ENCODE data around the gene HERC6.
A peak's percentile ranks its signal among the peaks of the same experiment; 100 is the strongest.
"Not testable (repeated sequence)": the region's sequence is repeated elsewhere in the genome, so short reads cannot be mapped to it uniquely, and the experiment has no call there.

The HERC6 gene

DNA sequence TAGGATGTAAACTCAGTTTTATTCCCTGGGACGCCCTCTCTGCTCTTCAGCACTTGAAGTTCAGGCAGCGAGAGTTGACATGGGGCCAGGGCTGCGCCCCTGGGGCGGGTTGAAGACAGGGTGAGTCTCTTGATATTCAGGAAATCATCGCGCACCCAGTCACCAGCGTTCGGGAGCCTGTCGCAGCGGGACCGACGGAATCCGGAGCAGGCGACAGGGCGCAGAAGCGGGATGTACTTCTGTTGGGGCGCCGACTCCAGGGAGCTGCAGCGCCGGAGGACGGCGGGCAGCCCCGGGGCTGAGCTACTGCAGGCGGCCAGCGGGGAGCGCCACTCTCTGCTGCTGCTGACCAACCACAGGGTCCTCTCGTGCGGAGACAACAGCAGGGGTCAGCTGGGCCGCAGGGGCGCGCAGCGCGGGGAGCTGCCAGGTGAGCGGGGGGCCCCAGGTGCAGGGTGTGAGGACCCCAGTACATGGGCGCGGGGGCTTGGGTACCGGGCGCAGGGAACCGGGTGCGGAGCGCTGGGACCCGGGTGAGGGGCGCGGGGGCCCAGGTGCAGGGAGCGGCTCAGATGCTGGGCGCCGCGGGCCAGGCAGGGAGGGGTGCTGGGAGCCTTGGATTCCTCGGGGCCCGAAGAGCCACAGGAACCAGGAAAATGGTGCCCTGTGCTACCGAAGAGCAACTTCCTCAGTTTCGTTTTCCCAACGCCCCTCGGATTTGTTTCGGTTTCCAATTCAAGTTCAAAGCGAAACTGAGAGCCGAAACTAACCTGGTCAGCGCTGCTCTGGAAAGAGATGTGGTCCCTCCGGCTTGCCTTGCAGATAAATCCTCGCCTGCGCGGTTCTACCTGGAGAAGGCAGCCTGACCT lies at the start of gene HERC6:
Gene HERC6 (plus strand): TSS at position 162 of the 869 bp plus-strand sequence. CDS start 70 bp downstream, at position 232.
- peak; percentile 76 for DNase-seq (ENCODE audit: low spot score)

DNA sequence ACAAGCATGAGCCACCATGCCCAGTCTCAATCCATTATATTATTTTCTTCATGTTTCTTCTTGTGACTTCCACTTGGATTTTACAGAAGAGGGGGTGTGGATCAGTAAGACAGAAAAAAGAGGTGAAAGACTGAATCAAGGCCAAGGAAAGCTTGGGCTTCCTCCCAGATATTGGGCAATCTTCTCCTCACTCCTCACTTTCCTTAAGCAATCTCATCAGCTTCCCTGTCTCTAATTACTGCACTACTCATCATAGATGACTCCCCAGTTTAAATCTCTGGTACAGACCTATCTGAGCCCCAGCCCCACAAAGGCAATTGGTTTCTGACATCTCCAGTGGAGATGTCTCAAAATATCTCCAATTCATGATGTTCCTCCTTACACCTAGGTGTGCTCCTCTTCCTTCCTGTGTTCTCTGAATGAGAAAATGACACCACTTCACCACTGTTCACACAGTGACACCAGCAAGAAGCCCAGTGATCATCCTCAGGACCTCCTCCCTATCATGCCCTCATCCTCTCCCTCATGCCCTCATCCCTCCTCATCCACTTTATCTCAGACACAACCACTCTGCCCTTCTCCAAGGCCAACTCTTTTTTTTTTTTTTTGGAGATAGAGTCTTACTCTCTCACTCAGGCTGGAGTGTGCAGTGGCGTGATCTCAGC lies 44.8 kb upstream of the HERC6 start:
- DNase-seq (ENCODE audit: low spot score) = no peak

DNA sequence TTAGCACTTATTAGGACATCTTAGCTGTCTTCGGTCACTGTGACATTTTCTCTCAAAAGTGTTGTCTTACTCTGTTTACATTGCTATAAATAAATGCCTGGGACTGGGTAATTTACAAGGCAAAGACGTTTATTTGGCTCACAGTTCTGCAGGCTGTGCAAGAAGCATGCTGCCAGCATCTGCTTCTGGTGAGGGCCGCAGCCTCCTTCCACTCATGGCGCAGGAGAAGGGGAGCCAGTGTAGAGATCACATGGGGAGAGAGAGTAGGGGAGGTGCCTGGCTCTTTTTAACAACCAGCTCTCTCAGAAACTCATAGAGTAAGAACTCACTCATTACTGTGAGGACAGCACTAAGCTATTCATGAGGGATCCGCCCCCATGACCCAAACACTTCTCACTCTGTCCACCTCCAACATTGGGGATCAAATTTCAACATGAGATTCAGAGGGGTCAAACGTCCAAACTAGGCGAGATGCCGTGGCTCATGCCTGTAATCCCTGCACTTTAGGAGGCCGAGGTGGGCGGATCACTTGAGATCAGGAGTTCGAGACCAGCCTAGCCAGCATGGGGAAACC lies 43.5 kb upstream of the HERC6 start:
- DNase-seq (ENCODE audit: low spot score) = no peak

DNA sequence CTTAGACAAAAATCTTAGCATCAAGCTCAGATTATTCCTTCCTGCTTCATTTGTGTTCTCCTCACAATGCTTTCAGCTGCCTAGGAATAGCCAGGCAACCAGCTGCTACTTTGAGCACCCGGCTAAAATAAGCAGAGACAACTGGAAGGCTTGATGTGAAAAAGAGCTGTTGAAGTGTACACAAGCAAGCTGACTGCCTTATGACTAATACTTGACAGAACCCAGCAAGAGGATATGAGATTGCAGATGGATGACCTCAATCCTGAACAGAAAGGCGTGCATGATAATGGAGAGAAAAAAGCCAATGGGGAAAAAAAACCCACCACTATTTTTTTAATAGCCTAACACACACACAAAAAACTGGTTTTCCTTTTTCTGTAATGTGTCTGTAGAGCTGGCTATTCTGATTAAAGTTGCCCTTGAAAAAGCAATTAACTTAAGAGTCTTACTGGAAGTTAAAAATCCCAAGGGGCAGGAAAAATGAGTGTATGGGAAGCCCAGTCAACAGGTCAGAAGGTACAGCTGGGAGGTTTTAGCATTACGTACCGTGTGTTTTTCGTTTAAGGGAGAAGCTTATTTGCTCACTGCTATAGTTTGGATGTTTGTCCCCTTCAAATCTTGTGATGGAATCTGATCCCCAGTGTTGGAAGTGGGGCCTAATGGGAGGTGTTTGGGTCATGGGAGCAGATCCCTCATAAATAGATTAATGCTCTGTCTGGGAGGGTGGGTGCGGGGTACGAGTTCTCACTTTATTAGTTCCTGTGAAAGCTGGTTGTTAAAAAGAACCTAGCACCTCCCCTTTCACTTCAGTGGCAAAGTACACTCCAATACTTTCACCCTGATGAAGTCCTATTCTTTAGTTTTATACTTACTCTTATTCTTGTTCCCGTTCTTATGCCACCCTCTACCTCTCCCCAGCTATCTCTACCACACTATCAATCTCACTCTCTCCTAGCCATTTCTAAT lies 37.1 kb upstream of the HERC6 start:
- DNase-seq (ENCODE audit: low spot score) = peak; percentile 83

DNA sequence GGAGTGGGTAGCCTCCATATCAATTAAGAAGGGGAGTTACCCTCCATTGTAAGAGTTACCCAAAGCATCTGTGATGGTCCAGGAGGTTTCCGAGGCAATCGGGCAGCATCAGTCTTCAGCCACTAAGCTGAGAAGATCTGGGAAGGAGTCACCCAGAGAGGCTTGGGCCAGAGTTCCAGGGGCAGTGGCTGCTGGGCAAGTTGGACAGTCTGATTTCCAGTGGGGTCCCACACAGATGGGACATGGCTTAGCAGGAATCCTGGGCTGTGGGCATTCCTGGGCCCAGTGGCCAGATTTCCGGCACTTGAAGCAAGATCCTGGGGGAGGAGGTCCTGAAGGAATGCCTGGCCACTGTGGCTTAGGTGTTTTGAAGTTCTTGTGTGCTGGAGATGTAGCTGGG lies 31.8 kb upstream of the HERC6 start:
- not testable (repeated sequence) for DNase-seq (ENCODE audit: low spot score)

DNA sequence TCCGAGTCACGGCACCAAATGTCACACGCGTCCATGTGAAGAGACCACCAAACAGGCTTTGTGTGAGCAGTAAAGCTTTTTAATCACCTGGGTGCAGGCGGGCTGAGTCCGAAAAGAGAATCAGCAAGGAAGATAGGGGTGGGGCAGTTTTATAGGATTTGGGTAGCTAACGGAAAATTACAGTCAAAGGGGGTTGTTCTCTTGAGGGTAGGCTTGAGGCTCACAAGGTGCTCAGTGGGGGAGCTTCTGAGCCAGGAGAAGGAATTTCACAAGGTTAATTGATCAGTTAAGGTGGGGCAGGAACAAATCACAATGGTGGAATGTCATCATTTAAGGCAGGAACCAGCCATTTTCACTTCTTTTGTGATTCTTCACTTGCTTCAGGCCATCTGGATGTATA lies 29.9 kb upstream of the HERC6 start:
- not testable (repeated sequence) for DNase-seq (ENCODE audit: low spot score)

DNA sequence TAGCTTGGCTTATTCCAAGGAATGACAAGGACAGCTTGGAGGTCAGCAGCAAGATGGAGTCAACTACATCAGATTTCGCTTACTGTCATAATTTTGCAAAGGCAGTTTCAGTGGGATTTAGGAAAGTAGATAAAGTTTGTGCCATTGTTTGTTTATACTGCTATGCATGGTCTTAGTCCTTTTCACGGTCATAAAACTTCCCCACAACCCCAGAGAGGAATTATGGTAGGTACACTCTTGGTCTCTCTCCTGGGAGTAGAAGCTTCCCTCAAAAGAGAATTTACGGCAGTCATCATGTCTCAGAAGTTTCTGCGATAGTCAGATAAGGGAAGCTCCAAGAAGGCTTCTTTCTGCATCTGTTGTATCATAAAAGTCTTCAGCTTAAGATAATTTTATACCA lies 27.9 kb upstream of the HERC6 start:
- no peak for DNase-seq (ENCODE audit: low spot score)

DNA sequence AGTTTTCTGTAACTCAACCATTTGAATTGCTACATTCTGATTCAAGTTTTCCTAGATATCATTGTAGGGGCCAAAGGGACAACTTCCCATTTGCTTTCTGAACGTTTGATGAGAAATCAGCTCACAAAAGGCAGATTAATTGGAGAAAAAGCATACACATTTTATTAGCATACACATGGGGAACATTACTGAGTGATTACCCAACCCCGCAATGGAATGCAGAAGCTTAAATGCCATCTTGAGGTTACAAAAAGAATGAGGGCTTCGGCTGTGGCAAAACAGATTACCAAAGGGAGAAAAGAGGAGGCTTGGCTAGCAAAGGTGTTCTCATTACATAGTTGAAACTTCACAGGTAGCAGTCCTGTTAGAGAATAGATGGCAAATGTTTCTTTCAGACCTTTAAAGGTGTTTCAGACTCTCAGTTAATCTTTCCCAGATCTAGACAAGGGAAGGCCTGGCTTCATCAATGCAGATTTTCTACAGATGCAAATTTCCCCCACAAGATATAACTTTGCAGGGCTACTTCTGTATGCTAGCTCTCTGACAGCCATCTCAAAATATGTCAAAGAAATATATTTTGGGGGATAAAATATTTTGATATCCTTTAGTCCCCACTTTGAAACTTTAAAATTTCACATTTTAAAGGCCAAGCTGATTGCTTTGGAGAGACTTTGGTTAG lies 26.5 kb upstream of the HERC6 start:
- peak; percentile 7 for DNase-seq (ENCODE audit: low spot score)

DNA sequence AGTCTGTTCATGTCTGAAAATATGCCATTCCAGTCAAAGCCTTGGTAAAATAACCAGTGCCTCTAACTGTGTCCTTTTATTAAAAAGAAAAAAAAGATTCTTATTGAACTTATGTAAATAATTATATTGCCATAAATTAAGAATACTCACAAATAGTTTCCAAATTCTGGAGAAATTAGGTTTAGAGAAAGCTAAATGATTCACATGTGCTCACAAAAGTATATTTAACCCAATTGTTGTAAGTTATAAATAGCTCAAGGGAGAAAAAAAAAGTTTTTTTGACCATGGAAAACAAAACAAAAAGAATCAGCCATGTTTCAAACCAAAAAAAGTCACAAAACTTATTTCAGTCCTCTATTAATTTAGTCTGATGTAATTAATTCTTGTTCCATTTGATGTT lies 25.3 kb upstream of the HERC6 start:
- DNase-seq (ENCODE audit: low spot score) = no peak

DNA sequence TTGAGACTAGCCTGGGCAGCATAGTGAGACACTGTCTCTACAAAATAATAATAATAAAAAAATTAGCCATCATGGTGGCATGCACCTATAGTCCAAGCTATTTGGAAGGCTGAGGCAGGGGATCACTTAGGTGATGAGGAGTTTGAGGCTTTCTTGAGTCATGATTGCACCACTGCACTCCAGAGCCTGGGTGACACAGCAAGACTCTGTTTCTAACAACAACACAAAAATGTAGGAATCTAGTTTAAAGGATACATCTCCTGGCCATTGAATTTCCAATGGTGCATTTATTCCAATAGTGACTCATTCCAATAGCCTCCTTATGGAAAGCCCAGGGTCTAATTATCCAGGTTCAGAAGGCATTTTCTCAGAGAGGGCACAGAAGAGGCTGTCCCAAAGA lies 21.9 kb upstream of the HERC6 start:
- DNase-seq (ENCODE audit: low spot score) = no peak

DNA sequence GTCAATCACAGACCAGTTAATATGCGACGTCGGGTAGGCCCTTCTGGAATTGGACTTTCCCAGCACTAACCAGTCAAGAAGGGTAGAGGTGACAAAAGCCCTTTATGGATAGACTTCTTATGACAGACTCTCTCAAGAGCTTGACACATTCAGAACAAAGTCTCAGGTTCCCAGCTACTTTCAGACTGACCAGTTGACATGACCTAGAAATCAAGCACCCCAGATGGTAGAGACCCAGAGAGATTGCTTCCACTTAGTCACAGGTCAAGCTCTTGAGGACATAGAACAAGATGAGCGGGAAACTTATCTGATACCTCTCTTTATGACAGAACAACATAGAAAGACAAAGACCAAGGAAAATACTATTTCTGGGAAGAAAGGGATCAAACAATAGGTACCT lies 21.4 kb upstream of the HERC6 start:
- no peak for DNase-seq (ENCODE audit: low spot score)

DNA sequence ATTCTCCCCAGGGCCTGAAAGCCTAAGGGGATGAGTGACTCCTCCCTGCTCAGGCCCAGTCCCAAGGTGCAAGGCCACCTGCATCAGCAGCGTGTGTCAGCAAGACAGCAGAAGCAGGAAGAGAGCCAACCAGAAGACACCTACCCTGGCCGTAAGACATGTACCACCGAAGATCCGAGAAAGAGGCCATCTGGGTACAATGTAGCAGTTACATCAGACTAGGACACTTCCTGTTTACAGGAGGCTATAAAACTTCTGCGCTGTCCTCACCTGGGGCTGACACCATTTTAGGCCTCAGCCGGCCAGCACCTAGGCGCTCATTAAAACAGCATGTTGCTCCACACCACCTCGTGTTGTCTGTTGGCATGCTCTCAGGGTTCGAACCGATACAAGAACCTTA lies 19.1 kb upstream of the HERC6 start:
- DNase-seq (ENCODE audit: low spot score) = no peak

DNA sequence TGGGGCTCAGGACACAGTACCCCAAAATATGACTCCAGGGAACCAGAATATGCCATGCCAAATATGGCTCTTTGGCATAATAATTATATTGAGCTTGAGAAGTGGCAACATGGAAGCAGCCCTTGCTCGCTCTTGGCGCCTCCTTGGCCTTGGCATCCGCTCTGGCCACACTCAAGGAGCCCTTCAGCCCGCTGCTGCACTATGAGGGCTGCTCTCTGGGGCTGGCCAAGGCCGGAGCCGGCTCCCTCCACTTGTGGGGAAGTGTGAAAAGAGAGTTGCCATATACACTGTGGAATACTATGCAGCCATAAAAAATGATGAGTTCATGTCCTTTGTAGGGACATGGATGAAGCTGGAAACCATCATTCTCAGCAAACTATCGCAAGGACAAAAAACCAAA lies 18.4 kb upstream of the HERC6 start:
- DNase-seq (ENCODE audit: low spot score) = no peak

DNA sequence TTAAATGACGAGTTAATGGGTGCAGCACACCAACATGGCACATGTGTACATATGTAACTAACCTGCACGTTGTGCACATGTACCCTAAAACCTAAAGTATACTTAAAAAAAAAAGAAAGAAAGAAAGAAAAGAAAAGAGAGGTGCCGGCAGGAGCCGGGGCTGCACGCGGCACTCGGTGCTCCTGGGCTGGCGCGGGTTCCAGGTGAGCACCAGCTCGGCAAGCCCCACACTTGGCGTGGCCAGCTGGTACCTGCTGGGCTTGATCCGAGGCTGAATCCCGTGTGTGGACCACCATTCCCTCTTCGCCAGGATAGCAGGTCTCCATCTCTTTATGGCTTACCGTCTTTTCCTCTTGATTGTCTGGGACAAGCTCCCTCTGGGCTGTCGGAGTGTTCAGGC lies 17.9 kb upstream of the HERC6 start:
- DNase-seq (ENCODE audit: low spot score) = no peak

DNA sequence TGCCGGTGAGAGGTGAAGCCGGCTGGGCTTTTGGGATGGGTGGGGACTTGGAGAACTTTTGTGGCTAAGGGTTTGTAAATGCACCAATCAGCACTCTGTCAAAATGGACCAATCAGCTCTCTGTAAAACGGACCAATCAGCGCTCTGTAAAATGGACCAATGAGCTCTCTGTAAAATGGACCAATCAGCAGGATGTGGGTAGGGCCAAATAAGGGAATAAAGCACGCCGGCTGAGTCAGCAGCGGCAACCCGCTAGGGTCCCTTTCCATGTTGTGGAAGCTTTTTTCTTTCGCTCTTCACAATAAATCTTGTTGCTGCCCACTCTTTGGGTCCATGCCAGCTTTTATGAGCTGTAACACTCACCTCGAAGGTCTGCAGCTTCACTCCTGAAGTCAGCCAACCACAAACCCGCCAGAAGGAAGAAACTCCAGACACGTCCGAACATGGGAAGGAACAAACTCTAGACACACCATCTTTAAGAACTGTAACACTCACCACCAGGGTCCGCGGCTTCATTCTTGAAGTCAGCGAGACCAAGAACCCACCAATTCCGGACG lies 17.4 kb upstream of the HERC6 start:
- DNase-seq (ENCODE audit: low spot score) = not testable (repeated sequence)

DNA sequence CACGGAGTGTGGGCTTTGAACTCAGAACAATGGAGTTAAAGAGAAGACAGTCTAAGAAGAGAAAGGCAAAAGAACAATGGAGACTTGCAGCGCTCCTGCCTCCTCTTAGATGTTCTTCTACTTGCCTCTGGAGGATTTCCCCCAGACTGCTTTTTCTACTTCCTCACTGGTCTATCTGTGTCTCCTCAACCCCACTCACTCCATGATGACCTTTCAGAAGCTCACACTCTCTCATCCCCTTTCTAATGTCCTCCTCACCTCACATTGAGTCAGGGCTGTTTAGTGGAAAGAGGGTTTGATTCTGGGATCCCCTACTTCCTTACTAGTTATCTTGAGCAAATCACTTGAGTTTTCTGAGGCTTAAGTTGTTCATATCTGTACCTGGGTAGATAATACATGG lies 12.2 kb upstream of the HERC6 start:
- DNase-seq (ENCODE audit: low spot score) = no peak

DNA sequence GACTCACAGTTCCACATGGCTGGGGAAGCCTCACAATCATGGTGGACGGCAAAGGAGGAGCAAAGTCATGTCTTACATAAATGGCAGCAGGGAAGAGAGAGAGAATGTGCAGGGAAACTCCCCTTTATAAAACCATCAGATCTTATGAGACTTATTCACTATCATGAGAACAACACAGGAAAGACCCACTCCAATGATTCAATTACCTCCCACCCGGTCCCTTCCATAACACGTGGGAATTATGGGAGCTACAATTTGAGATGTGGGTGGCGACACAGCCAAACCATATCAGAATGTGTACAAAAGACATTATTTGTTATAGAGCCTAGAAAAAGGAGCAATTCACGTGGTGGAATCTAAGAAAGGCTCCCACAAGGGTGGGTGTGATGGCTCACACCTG lies 10.8 kb upstream of the HERC6 start:
- no peak for DNase-seq (ENCODE audit: low spot score)

DNA sequence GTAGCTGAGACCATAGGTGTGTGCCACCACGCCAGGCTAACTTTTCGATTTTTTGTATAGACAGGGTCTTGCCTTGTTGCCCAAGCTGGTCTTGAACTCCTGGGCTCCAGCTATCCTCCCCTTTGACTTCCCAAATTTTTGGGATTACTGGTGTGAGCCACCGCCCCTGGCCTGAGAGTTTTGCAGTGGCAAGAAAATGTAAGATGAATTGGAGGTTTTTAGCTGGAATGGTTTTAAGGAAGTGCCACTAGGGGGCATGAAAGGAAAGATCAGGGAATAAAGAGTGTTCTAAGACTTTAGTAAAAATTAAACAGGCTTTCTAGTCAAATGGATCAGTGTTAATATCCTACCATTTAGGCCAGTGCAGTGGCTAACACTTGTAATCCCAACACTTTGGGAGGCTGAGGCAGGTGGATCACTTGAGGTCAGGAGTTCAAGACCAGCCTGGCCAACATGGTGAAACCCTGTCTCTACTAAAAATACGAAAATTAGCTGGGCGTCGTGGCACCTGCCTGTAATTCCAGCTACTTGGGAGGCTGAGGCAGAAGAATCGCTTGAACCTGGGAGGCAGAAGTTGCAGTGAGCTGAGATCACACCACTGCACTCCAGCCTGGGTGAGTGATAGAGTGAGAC lies 9.4 kb upstream of the HERC6 start:
- DNase-seq (ENCODE audit: low spot score) = peak; percentile 16

DNA sequence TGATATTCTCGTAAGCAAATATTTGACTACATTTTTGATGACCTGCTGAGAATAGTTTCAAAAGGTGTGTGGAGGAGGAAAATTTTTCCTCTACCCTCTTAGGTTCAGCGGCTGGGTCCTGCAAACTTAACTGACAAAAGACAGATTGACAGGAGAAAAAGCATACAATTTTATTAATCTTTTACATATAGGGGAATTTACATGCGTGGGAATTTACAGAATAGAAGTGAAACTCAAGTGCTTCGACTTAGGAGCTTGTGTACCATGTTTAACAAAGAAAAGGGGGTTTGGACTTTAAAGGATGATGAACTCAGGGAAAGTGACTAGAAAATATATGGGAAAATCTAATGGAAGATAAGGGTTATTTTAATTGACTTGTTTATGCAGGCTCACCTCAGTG lies 2.5 kb downstream of the HERC6 start:
- DNase-seq (ENCODE audit: low spot score) = no peak

DNA sequence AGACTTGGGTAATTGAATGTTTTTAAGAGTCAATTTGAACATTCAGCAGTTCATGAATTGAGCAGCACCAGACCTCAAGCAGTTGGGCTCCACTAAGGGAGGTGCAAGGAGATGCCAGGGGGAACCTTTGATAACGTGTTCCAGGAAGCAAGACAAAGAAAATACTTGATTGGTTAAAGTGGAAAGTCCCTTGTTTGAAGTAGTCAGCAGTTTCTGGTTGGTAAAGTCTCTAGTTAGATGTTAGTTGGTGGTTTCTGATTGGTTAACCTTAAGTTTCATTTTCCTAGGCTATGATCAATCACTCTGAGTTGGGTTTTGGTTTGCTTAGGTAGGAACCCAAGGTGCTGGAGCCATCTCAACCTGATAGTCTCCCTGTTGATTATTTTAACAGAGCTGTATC lies 4.0 kb downstream of the HERC6 start:
- DNase-seq (ENCODE audit: low spot score) = no peak

DNA sequence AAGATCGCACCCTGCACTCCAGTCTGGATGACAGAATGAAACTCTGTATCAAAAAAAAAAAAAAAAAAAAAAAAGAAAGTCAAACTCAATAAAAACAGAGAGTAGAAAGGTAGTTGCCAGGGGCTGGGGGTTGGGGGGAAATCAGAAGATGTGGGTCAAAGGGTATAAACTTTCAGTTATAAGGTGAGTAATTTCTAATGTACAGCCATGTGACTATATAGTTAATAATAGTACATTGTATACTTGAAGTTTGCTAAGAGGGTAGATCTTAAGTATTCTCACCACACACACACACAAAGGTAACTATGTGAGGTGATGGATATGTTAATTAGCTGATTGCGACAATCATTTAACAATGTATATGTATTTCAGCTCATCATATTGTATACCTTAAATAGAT lies 11.5 kb downstream of the HERC6 start:
- no peak for DNase-seq (ENCODE audit: low spot score)
